Keratinocyte (primary cell): ENCODE measurements around the gene USP47.

ENCODE experiments used
- EZH2 ChIP-seq: IDR thresholded peaks from one replicate; pipeline ENCODE4 v1.6.1; 2012; ENCODE audit warnings: inconsistent platforms, mild to moderate bottlenecking, low read length, moderate library complexity
- TF ChIP-seq, protein P1 (sequence below), 3 experiments: IDR thresholded peaks in 1 of 3; conservative IDR thresholded peaks in 1 of 3; optimal IDR thresholded peaks in 1 of 3; 2 replicates in 2 of 3; 3 replicates in 1 of 3; pipeline versions ENCODE3 to v1.5.1; 2011; ENCODE audit warnings: low read length in 3 of 3, mild to moderate bottlenecking in 3 of 3, moderate library complexity in 2 of 3, control low read depth in 1 of 3, inconsistent platforms in 1 of 3; ENCODE audit not compliant: insufficient read depth in 2 of 3; ENCODE audit errors: extremely low read depth in 1 of 3

- TF ChIP-seq, protein P1, sequence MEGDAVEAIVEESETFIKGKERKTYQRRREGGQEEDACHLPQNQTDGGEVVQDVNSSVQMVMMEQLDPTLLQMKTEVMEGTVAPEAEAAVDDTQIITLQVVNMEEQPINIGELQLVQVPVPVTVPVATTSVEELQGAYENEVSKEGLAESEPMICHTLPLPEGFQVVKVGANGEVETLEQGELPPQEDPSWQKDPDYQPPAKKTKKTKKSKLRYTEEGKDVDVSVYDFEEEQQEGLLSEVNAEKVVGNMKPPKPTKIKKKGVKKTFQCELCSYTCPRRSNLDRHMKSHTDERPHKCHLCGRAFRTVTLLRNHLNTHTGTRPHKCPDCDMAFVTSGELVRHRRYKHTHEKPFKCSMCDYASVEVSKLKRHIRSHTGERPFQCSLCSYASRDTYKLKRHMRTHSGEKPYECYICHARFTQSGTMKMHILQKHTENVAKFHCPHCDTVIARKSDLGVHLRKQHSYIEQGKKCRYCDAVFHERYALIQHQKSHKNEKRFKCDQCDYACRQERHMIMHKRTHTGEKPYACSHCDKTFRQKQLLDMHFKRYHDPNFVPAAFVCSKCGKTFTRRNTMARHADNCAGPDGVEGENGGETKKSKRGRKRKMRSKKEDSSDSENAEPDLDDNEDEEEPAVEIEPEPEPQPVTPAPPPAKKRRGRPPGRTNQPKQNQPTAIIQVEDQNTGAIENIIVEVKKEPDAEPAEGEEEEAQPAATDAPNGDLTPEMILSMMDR (optimal IDR thresholded peaks at IDR 0.05 in 1 of 3, IDR thresholded peaks at IDR 0.05 in 1 of 3, conservative IDR thresholded peaks at IDR 0.05 in 1 of 3; ENCODE audit: extremely low read depth in 1 of 3, insufficient read depth in 2 of 3, low read length in 3 of 3) = no peak
- no peak for TF ChIP-seq EZH2
These were observed 117.8 kb downstream of the USP47 start for GRCh38 chr11:11959601-11960000.
